Uterus (tissue), 4 donors: ENCODE measurements around the gene DZIP1L. TPM values are rescaled to one million over a fixed set of nuclear protein-coding genes. Genes with fewer than 3 reads are reported as not detected.

Source experiments
- DNase-seq, 2 donors: peaks; one replicate each; pipeline ENCODE4 v3.0.0-alpha.2; 2019 to 2020
- H3K27ac ChIP-seq, 2 donors: fragments of 200-600 bp; sonication (generic); 1 replicate in 1 of 2; 2 replicates in 1 of 2; pipeline ENCODE4 v1.5.1; 2016 to 2018
- H3K27me3 ChIP-seq, 2 donors: fragments of 200-600 bp; sonication (generic); one replicate each; pipeline ENCODE4 v1.5.1; 2018 to 2019; ENCODE audit warnings: control low read depth in 1 of 2
- H3K36me3 ChIP-seq, 2 donors: fragments of 200-600 bp; sonication (generic); one replicate each; pipeline ENCODE4 v1.5.1; 2019; ENCODE audit warnings: control low read depth in 1 of 2
- H3K4me1 ChIP-seq, 2 donors: fragments of 200-600 bp; sonication (generic); one replicate each; pipeline ENCODE4 v1.5.1; 2018 to 2019; ENCODE audit warnings: control low read depth in 1 of 2
- H3K4me3 ChIP-seq, 2 donors: fragments of 200-600 bp; sonication (generic); 1 replicate in 1 of 2; 2 replicates in 1 of 2; pipeline ENCODE4 v1.5.1; 2018 to 2019; ENCODE audit warnings: mild to moderate bottlenecking in 1 of 2
- H3K9me3 ChIP-seq, 2 donors: fragments of 200-600 bp; sonication (generic); one replicate each; pipeline ENCODE4 v1.5.1; 2019; ENCODE audit warnings: control low read depth in 1 of 2
- CTCF ChIP-seq, 4 experiments: fragments of 200-600 bp in 2 of 4; fragments of 450-650 bp in 2 of 4; sonication (generic) in 2 of 4; IDR thresholded peaks; one replicate each; pipeline ENCODE4 v1.5.1; 2016 to 2019; ENCODE audit warnings: antibody characterized with exemption in 4 of 4, mild to moderate bottlenecking in 2 of 4, moderate library complexity in 1 of 4
- POLR2A ChIP-seq, 2 donors: fragments of 450-650 bp; IDR thresholded peaks; one replicate each; pipeline ENCODE4 v1.6.1; 2016; ENCODE audit warnings: antibody characterized with exemption in 2 of 2, mild to moderate bottlenecking in 1 of 2, moderate library complexity in 1 of 2
- intact Hi-C: fragments of 100-400 bp; cut with DNase I; formaldehyde crosslinking; loops from one replicate; pipeline ENCODE4 v1.15.1; 2023; ENCODE audit warnings: low total_unique reads
- total RNA-seq, 4 donors: library from RNA; depleted of rRNA in 3 of 4; stranded (reverse); fragments of >200 nt in 3 of 4; gene quantifications; one replicate each; pipeline versions ENCODE4 v1.1.0 to v1.2.4, GENCODE V29; 2014 to 2023
- donor health status: DM: yes; HTN: yes; CAD: no.

Gene DZIP1L
- total RNA-seq, 4 donors from 2014 or later, result 3.8 to 58.5 (median 32.7) TPM

- Histone ChIP-seq H3K4me3 (no peak overlapping the region), H3K9me3 (no peaks in the 10 kb centered on the region), H3K27me3 (no peaks in the 10 kb centered on the region), H3K4me1 (no peaks in the 10 kb centered on the region), H3K36me3 (no peaks in the 10 kb centered on the region), H3K27ac (peak overlapping the region; percentile 79 to 81)
- TF ChIP-seq CTCF (IDR thresholded peaks at IDR 0.05), result no peak
- no peak for TF ChIP-seq POLR2A (IDR thresholded peaks at IDR 0.05)
- intact Hi-C loops, result no loop called here
- DNase-seq, result no peak
Observed at GRCh38 chr3:138084196-138084595, 31.2 kb downstream of the DZIP1L start.

GRCh38 chr3:138082992-138083386 is 32.4 kb downstream of the DZIP1L start:
- no peaks in the 10 kb centered on the region for H3K4me1 ChIP-seq
- H3K27ac ChIP-seq, result peak overlapping the region; percentile 79 to 81
- DNase-seq, result no peak
- H3K36me3 ChIP-seq, result no peaks in the 10 kb centered on the region
- H3K4me3 ChIP-seq, result no peak overlapping the region
- H3K9me3 ChIP-seq, result no peaks in the 10 kb centered on the region
- TF ChIP-seq CTCF (IDR thresholded peaks at IDR 0.05), result no peak
- TF ChIP-seq POLR2A (IDR thresholded peaks at IDR 0.05), result no peak
- intact Hi-C loops, result no loop called here
- H3K27me3 ChIP-seq, result no peaks in the 10 kb centered on the region

GRCh38 chr3:138082085-138082991 is 33.1 kb downstream of the DZIP1L start:
- Histone ChIP-seq H3K27me3 (no peaks in the 10 kb centered on the region), H3K9me3 (no peaks in the 10 kb centered on the region), H3K27ac (peak overlapping the region; percentile 79 to 81), H3K4me3 (no peak overlapping the region), H3K36me3 (no peaks in the 10 kb centered on the region), H3K4me1 (no peaks in the 10 kb centered on the region)
- peak; percentile 44 to 55 for DNase-seq
- TF ChIP-seq POLR2A (IDR thresholded peaks at IDR 0.05), result no peak
- intact Hi-C loops, result no loop called here

GRCh38 chr3:138081371-138082084 is 33.9 kb downstream of the DZIP1L start:
- no peak for TF ChIP-seq POLR2A (IDR thresholded peaks at IDR 0.05)
- no peak for TF ChIP-seq CTCF (IDR thresholded peaks at IDR 0.05)
- intact Hi-C loops, result no loop called here
- no peak overlapping the region for H3K4me3 ChIP-seq
- H3K27ac ChIP-seq, result peak overlapping the region; percentile 79 to 81
- H3K4me1 ChIP-seq, result no peaks in the 10 kb centered on the region
- H3K9me3 ChIP-seq, result no peaks in the 10 kb centered on the region
- no peaks in the 10 kb centered on the region for H3K27me3 ChIP-seq
- no peak for DNase-seq
- H3K36me3 ChIP-seq, result no peaks in the 10 kb centered on the region

GRCh38 chr3:138079901-138080300 is 35.5 kb downstream of the DZIP1L start:
- Histone ChIP-seq H3K4me3 (no peak overlapping the region), H3K27ac (no peak overlapping the region), H3K36me3 (no peaks in the 10 kb centered on the region), H3K27me3 (no peaks in the 10 kb centered on the region), H3K9me3 (no peaks in the 10 kb centered on the region), H3K4me1 (no peaks in the 10 kb centered on the region)
- DNase-seq, result no peak
- intact Hi-C loops, result no loop called here
- no peak for TF ChIP-seq CTCF (IDR thresholded peaks at IDR 0.05)
- TF ChIP-seq POLR2A (IDR thresholded peaks at IDR 0.05), result no peak
